WTC11 (cell line): ENCODE results near the gene ZBTB20.

Source experiments
- EMX1 ChIP-seq: fragments of 250-450 bp; sonication (Bioruptor Pico); IDR thresholded peaks from 2 replicates; pipeline ENCODE4 v1.8.0; 2021; ENCODE audit warnings: mild to moderate bottlenecking
- MYBL2 ChIP-seq: sonication (generic); formaldehyde crosslinking; IDR thresholded peaks from 2 replicates; pipeline ENCODE4 v1.8.1; 2023; ENCODE audit warnings: mild to moderate bottlenecking, moderate library complexity, missing genetic modification reagents
- SP1 ChIP-seq: sonication (generic); formaldehyde crosslinking; conservative IDR thresholded peaks from 2 replicates; pipeline ENCODE4 v1.8.1; 2022; ENCODE audit warnings: missing genetic modification reagents
- TCF7 ChIP-seq: sonication (generic); formaldehyde crosslinking; IDR thresholded peaks from 2 replicates; pipeline ENCODE4 v1.8.0; 2022; ENCODE audit warnings: mild to moderate bottlenecking, low read depth, missing genetic modification reagents, moderate library complexity
- TF ChIP-seq, protein P1 (sequence below): sonication (generic); formaldehyde crosslinking; IDR thresholded peaks from 2 replicates; pipeline ENCODE4 v1.8.1; 2022; ENCODE audit warnings: low read depth, missing genetic modification reagents, borderline replicate concordance
- TF ChIP-seq, protein P2 (sequence below): sonication (generic); formaldehyde crosslinking; IDR thresholded peaks from 2 replicates; pipeline ENCODE4 v1.8.0; 2023; ENCODE audit warnings: mild to moderate bottlenecking, missing genetic modification reagents
- TF ChIP-seq, protein P3 (sequence below): fragments of 200-600 bp; IDR thresholded peaks from 2 replicates; pipeline ENCODE4 v1.8.0; 2022; ENCODE audit warnings: antibody characterized with exemption

DNA sequence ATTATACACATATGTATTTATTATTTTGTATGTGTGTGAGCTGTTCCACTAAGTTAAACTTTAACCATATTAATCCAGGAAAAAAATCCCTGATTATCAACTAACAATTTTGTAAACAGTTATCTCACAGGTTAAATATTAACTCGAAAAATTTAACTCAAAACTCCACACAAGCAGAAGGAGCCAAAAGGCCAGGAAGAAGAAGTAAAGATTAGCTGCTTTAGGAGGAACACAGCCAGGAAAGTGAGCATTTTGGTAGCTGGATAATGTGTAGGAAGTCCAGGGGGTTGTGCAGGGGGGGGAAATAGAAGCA lies 428.2 kb downstream of the ZBTB20 start:
- TF ChIP-seq, protein P1, sequence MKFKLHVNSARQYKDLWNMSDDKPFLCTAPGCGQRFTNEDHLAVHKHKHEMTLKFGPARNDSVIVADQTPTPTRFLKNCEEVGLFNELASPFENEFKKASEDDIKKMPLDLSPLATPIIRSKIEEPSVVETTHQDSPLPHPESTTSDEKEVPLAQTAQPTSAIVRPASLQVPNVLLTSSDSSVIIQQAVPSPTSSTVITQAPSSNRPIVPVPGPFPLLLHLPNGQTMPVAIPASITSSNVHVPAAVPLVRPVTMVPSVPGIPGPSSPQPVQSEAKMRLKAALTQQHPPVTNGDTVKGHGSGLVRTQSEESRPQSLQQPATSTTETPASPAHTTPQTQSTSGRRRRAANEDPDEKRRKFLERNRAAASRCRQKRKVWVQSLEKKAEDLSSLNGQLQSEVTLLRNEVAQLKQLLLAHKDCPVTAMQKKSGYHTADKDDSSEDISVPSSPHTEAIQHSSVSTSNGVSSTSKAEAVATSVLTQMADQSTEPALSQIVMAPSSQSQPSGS (CRISPR knock-in tag), result no peak
- TF ChIP-seq, protein P2, sequence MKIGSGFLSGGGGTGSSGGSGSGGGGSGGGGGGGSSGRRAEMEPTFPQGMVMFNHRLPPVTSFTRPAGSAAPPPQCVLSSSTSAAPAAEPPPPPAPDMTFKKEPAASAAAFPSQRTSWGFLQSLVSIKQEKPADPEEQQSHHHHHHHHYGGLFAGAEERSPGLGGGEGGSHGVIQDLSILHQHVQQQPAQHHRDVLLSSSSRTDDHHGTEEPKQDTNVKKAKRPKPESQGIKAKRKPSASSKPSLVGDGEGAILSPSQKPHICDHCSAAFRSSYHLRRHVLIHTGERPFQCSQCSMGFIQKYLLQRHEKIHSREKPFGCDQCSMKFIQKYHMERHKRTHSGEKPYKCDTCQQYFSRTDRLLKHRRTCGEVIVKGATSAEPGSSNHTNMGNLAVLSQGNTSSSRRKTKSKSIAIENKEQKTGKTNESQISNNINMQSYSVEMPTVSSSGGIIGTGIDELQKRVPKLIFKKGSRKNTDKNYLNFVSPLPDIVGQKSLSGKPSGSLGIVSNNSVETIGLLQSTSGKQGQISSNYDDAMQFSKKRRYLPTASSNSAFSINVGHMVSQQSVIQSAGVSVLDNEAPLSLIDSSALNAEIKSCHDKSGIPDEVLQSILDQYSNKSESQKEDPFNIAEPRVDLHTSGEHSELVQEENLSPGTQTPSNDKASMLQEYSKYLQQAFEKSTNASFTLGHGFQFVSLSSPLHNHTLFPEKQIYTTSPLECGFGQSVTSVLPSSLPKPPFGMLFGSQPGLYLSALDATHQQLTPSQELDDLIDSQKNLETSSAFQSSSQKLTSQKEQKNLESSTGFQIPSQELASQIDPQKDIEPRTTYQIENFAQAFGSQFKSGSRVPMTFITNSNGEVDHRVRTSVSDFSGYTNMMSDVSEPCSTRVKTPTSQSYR (CRISPR knock-in tag), result no peak
- TF ChIP-seq EMX1 (CRISPR knock-in tag), result no peak
- no peak for TF ChIP-seq MYBL2
- no peak for TF ChIP-seq SP1 (CRISPR knock-in tag)
- TF ChIP-seq, protein P3, sequence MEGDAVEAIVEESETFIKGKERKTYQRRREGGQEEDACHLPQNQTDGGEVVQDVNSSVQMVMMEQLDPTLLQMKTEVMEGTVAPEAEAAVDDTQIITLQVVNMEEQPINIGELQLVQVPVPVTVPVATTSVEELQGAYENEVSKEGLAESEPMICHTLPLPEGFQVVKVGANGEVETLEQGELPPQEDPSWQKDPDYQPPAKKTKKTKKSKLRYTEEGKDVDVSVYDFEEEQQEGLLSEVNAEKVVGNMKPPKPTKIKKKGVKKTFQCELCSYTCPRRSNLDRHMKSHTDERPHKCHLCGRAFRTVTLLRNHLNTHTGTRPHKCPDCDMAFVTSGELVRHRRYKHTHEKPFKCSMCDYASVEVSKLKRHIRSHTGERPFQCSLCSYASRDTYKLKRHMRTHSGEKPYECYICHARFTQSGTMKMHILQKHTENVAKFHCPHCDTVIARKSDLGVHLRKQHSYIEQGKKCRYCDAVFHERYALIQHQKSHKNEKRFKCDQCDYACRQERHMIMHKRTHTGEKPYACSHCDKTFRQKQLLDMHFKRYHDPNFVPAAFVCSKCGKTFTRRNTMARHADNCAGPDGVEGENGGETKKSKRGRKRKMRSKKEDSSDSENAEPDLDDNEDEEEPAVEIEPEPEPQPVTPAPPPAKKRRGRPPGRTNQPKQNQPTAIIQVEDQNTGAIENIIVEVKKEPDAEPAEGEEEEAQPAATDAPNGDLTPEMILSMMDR, result no peak
- TF ChIP-seq TCF7 (CRISPR knock-in tag), result no peak
